NCI-H460 (cell line): ENCODE data around the gene SGK2. TPM values are rescaled to one million over a fixed set of nuclear protein-coding genes. Genes with fewer than 3 reads are reported as not detected.
A peak's percentile ranks its signal among the peaks of the same experiment; 100 is the strongest.

Experiments
- DNase-seq: peaks from one replicate; pipeline ENCODE4 v3.0.0-alpha.2; 2016; ENCODE audit warnings: low read depth; ENCODE audit errors: extremely low read depth
- total RNA-seq: library from RNA; depleted of rRNA; stranded (reverse); fragments of >200 nt; shearing (Covaris generic); gene quantifications from 2 replicates; pipeline ENCODE4 v1.2.3, GENCODE V29; 2014

The SGK2 gene
- total RNA-seq, 1 experiment from 2014 or later: 0.15 TPM

- DNase-seq: no peak
Measured at GRCh38 chr20:43535370-43536004, 23.3 kb upstream of the SGK2 start.

GRCh38 chr20:43536041-43536816, 22.6 kb upstream of the SGK2 start:
- DNase-seq: no peak

- DNase-seq: no peak
Measured at GRCh38 chr20:43536817-43537440, 21.9 kb upstream of the SGK2 start.

- peak; percentile 50 for DNase-seq
Measured at GRCh38 chr20:43537921-43538877, 20.6 kb upstream of the SGK2 start.

- no peak for DNase-seq
Measured at GRCh38 chr20:43538878-43539700, 19.7 kb upstream of the SGK2 start.

- no peak for DNase-seq
Measured at GRCh38 chr20:43539975-43540672, 18.7 kb upstream of the SGK2 start.

- no peak for DNase-seq
Measured at GRCh38 chr20:43540673-43541060, 18.2 kb upstream of the SGK2 start.

- no peak for DNase-seq
Measured at GRCh38 chr20:43541214-43541613, 17.6 kb upstream of the SGK2 start.

GRCh38 chr20:43542161-43542560, 16.7 kb upstream of the SGK2 start:
- no peak for DNase-seq

- DNase-seq: no peak
Measured at GRCh38 chr20:43542674-43543073, 16.2 kb upstream of the SGK2 start.

- no peak for DNase-seq
Measured at GRCh38 chr20:43543138-43543537, 15.7 kb upstream of the SGK2 start.

GRCh38 chr20:43544501-43544900, 14.3 kb upstream of the SGK2 start:
- DNase-seq: no peak

- DNase-seq: no peak
Measured at GRCh38 chr20:43545837-43546578, 12.8 kb upstream of the SGK2 start.

GRCh38 chr20:43548273-43548880, 10.4 kb upstream of the SGK2 start:
- DNase-seq: no peak

- DNase-seq: no peak
Measured at GRCh38 chr20:43549416-43550065, 9.3 kb upstream of the SGK2 start.

GRCh38 chr20:43550456-43550855, 8.4 kb upstream of the SGK2 start:
- DNase-seq: no peak

- DNase-seq: no peak
Measured at GRCh38 chr20:43554369-43554768, 4.5 kb upstream of the SGK2 start.
